Type B pancreatic cell (in vitro differentiated cells): ENCODE measurements around the gene BORCS8. TPM values are rescaled to one million over a fixed set of nuclear protein-coding genes. Genes with fewer than 3 reads are reported as not detected.

ENCODE experiments used
- DNase-seq: peaks from one replicate; pipeline ENCODE4 v3.0.0; 2021; ENCODE audit warnings: mixed read lengths; ENCODE audit not compliant: unreplicated experiment; ENCODE audit errors: extremely low spot score
- H3K27ac Mint-ChIP-seq: 2 replicates; pipeline ENCODE4 v1.8.0; 2021; ENCODE audit warnings: mild to moderate bottlenecking, mixed read lengths
- H3K27me3 Mint-ChIP-seq: 2 replicates; pipeline ENCODE4 v1.8.0; 2021; ENCODE audit warnings: mixed read lengths
- H3K36me3 Mint-ChIP-seq: 2 replicates; pipeline ENCODE4 v1.8.0; 2021; ENCODE audit warnings: mixed read lengths
- H3K4me1 Mint-ChIP-seq: one replicate; pipeline ENCODE4 v1.8.0; 2021; ENCODE audit warnings: mixed read lengths; ENCODE audit not compliant: unreplicated experiment
- H3K4me3 Mint-ChIP-seq: 2 replicates; pipeline ENCODE4 v1.8.0; 2021; ENCODE audit warnings: mild to moderate bottlenecking, mixed read lengths
- H3K9me3 Mint-ChIP-seq: 2 replicates; pipeline ENCODE4 v1.8.0; 2021; ENCODE audit warnings: mixed read lengths
- total RNA-seq: library from RNA; stranded (reverse); gene quantifications from 2 replicates; pipeline ENCODE4 v1.2.1, GENCODE V29; 2021; ENCODE audit warnings: low replicate concordance
- TF ChIP-seq, protein P1 (sequence below): fragments of 200-600 bp; sonication (generic); conservative IDR thresholded peaks from 2 replicates; pipeline ENCODE4 v1.5.0; 2021; ENCODE audit warnings: antibody characterized with exemption, mild to moderate bottlenecking

Gene BORCS8
- total RNA-seq, 1 donor from 2014 or later: 28.8 TPM

GRCh38 chr19:19234220-19234816 lies 42.4 kb upstream of the BORCS8 start:
- no peak for DNase-seq
- H3K4me1 Mint-ChIP-seq: no peaks in the 10 kb centered on the region
- no peak overlapping the region for H3K4me3 Mint-ChIP-seq
- H3K9me3 Mint-ChIP-seq: no peaks in the 10 kb centered on the region
- H3K36me3 Mint-ChIP-seq: no peaks in the 10 kb centered on the region
- no peak overlapping the region for H3K27ac Mint-ChIP-seq
- TF ChIP-seq, protein P1, sequence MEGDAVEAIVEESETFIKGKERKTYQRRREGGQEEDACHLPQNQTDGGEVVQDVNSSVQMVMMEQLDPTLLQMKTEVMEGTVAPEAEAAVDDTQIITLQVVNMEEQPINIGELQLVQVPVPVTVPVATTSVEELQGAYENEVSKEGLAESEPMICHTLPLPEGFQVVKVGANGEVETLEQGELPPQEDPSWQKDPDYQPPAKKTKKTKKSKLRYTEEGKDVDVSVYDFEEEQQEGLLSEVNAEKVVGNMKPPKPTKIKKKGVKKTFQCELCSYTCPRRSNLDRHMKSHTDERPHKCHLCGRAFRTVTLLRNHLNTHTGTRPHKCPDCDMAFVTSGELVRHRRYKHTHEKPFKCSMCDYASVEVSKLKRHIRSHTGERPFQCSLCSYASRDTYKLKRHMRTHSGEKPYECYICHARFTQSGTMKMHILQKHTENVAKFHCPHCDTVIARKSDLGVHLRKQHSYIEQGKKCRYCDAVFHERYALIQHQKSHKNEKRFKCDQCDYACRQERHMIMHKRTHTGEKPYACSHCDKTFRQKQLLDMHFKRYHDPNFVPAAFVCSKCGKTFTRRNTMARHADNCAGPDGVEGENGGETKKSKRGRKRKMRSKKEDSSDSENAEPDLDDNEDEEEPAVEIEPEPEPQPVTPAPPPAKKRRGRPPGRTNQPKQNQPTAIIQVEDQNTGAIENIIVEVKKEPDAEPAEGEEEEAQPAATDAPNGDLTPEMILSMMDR: no peak
- H3K27me3 Mint-ChIP-seq: peaks cover 18% of the 10 kb centered on the region

- TF ChIP-seq, protein P1: no peak
- H3K4me3 Mint-ChIP-seq: no peak overlapping the region
- DNase-seq: no peak
- H3K27ac Mint-ChIP-seq: no peak overlapping the region
- H3K36me3 Mint-ChIP-seq: no peaks in the 10 kb centered on the region
- H3K27me3 Mint-ChIP-seq: peaks cover 24% of the 10 kb centered on the region
- H3K9me3 Mint-ChIP-seq: no peaks in the 10 kb centered on the region
- H3K4me1 Mint-ChIP-seq: no peaks in the 10 kb centered on the region
Measured at GRCh38 chr19:19232261-19232721, 40.3 kb upstream of the BORCS8 start.

DNA sequence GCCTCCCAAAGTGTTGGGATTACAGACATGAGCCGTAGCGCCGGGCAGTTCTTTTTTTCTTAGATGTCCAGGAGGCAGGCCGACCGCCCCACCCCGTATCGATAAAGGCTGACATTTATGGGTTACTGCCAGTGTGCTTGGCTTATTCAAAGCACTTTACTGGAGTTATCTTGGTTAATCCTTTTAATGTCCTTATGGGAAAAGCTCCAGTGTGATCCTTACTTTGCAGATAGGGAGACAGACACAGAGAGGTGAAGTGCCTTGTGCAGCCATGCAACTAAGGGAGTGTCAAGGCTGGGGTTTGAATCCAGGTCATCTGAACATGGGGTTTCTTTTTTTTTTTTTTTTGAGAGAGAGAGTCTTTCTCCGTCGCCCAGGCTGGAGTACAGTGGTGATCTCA lies 39.0 kb upstream of the BORCS8 start:
- Mint-ChIP-seq H3K9me3 (no peaks in the 10 kb centered on the region), H3K27me3 (peaks cover 28% of the 10 kb centered on the region), H3K4me1 (no peaks in the 10 kb centered on the region), H3K27ac (no peak overlapping the region), H3K36me3 (no peaks in the 10 kb centered on the region), H3K4me3 (no peak overlapping the region)
- TF ChIP-seq, protein P1: no peak
- DNase-seq: no peak

DNA sequence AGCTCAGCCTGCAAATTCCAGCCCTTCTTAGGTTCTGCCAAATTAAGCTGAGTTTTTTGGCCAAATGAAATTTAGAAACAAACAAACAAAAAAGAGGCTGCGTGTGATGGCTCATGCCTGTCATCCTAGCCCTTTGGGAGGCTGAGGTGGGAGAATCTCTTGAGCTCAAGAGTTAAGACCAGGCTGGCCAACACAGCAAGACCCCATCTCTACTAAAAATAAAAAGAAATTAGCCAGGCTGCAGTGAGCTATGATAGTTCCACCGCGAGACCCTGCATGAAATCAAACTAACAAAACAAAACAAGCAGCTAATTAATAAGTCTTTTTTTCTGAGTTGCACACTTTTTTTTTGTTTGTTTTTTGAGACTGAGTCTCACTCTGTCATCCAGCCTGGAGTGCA lies 37.7 kb upstream of the BORCS8 start:
- DNase-seq: no peak
- Mint-ChIP-seq H3K4me1 (no peaks in the 10 kb centered on the region), H3K9me3 (no peaks in the 10 kb centered on the region), H3K27ac (no peak overlapping the region), H3K36me3 (no peaks in the 10 kb centered on the region), H3K4me3 (no peak overlapping the region), H3K27me3 (peaks cover 40% of the 10 kb centered on the region)
- TF ChIP-seq, protein P1: no peak

GRCh38 chr19:19227217-19227616 lies 35.3 kb upstream of the BORCS8 start:
- Mint-ChIP-seq H3K36me3 (no peaks in the 10 kb centered on the region), H3K4me3 (no peak overlapping the region), H3K4me1 (no peaks in the 10 kb centered on the region), H3K9me3 (no peaks in the 10 kb centered on the region), H3K27me3 (peaks cover 59% of the 10 kb centered on the region), H3K27ac (no peak overlapping the region)
- no peak for DNase-seq
- TF ChIP-seq, protein P1: no peak
